LNCaP clone FGC (cell line): Measurements from ENCODE around the gene SYT7.
A peak's percentile ranks its signal among the peaks of the same experiment; 100 is the strongest.

Source experiments
- DNase-seq: peaks from one replicate; pipeline ENCODE4 v3.0.0-alpha.2; 2011; ENCODE audit warnings: low read depth
- H3K4me3 ChIP-seq: 2 replicates; pipeline ENCODE4 v1.5.1; 2011; ENCODE audit warnings: mild to moderate bottlenecking, low read depth, low read length, control low read depth
- TF ChIP-seq, protein P1 (sequence below): IDR thresholded peaks from 2 replicates; pipeline ENCODE4 v1.5.1; 2012; ENCODE audit warnings: mild to moderate bottlenecking; ENCODE audit not compliant: control insufficient read depth, insufficient read depth; ENCODE audit errors: extremely low read depth

SYT7 gene

DNA sequence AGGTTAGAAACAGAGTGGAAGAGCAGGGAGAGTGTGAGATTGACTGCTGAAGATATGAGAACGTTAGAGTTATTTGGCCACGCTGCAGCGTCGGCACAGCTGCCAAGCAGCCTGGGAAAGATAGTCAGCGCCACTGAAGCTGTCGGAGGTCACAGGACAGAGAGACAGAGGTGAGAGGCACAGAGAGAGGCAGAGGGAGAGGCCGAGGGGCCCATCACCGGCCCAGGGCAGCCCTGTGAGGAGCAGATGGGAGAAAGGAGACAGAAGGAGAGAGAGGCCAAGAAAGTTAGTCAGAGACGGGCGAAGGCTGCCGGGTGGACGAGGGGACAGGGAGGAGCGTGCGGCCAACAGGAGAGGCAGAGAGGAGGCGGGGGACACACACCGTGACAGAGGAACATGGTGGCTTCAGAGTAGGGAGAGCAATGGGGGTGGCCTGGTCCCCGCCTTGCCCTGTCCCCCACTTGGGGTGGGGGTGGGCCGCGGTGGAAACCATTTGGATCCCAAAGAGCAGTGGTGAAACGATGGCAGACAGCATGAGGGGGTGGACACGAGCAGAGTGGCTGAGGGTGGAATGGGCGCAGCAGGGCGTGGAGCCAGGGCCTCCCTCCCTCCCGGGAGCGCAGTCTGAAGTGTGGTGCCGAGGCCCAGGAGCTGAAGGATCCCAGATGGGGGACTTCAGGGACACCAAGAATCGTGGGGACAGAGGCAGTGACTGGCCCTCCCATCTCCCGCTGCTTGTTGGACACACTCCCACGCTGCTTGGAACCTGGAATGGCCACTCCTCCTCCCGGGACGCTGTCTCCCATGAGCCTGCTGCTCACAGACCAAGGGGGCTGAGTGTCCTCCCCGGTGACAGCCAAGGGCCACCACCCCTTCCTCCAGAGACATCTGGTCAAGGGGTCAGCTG is 45.7 kb downstream of the SYT7 start:
- no peak for DNase-seq
- H3K4me3 ChIP-seq, result no peak overlapping the region
- TF ChIP-seq, protein P1, sequence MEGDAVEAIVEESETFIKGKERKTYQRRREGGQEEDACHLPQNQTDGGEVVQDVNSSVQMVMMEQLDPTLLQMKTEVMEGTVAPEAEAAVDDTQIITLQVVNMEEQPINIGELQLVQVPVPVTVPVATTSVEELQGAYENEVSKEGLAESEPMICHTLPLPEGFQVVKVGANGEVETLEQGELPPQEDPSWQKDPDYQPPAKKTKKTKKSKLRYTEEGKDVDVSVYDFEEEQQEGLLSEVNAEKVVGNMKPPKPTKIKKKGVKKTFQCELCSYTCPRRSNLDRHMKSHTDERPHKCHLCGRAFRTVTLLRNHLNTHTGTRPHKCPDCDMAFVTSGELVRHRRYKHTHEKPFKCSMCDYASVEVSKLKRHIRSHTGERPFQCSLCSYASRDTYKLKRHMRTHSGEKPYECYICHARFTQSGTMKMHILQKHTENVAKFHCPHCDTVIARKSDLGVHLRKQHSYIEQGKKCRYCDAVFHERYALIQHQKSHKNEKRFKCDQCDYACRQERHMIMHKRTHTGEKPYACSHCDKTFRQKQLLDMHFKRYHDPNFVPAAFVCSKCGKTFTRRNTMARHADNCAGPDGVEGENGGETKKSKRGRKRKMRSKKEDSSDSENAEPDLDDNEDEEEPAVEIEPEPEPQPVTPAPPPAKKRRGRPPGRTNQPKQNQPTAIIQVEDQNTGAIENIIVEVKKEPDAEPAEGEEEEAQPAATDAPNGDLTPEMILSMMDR, result no peak

DNA sequence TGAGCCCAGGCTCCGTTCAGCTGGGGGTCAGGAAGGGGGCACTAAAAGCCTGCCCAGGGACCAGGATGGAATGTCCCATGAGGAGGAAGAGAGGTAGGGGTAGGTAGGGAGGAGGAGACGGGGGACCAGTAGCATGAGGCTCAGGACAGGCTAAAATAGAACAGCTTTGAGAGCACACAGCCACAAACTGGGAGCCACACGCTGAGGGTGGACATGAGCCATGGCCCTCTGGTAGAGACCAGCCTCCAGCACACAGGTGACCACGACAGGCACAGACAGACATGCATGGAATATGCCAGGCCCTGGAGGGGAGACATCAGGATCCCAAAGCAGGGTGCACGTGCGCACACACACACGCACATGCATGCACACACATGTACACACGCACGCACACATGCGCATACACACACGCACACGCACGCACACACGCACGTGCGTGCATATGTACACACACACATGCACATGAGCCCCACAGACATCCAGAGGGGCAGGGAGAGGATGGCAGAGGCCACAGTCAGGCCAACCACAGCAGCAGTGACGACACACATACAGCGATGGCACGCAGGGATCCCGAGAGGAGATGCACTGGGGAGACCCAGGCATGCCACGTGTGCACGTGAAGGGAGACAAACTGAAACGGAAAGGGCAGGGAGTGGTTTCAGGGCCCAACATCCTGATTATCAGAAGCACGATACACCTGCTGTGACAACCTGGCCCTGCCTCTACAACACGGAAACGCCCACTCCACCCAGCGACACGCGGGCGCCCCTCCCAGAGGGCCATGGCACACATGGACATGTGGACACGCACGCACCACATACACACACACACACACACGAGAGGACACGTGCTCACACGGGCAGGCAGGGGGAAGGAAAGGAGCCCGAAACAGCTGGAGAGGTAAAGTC is 46.6 kb downstream of the SYT7 start:
- H3K4me3 ChIP-seq, result no peak overlapping the region
- no peak for DNase-seq
- TF ChIP-seq, protein P1, result no peak

DNA sequence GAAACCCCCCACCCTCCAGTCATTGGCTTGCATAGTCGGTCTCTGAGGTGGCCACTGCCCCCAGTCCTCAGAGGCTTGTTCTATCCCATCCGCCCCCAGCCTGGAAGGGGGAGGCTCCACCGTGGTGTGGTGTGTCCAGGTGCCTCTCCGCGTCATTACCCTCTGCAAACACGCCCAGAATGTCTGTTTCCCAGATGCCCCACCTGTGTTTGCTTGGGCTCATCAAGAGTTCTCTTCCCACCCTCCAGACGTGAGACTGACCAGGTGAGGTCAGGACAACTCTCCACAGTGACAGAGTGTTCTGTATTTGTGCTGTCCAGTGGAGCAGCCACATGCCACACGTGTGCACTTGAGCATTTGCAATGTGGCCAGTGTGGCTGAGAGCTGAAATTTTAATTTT is 47.5 kb downstream of the SYT7 start:
- no peak overlapping the region for H3K4me3 ChIP-seq
- peak; percentile 40 for DNase-seq
- TF ChIP-seq, protein P1, result no peak

DNA sequence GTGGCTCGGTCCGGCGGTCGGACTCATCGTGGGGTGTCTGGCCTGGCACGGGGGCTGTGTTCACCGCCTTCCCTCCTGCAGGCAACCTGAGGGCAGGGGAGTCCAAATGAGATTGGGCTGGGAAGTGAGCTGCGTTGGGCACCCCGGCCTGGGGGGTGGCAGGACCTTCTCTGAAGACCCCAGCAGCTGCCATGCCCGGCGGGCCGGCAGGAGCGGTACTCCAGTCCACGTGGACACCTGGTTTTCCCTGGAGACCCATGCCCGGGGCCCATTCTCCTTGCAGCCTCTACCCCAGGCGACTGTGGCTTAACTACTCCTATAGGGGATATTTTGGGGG is 47.9 kb downstream of the SYT7 start:
- DNase-seq, result no peak
- TF ChIP-seq, protein P1, result no peak
- no peak overlapping the region for H3K4me3 ChIP-seq

DNA sequence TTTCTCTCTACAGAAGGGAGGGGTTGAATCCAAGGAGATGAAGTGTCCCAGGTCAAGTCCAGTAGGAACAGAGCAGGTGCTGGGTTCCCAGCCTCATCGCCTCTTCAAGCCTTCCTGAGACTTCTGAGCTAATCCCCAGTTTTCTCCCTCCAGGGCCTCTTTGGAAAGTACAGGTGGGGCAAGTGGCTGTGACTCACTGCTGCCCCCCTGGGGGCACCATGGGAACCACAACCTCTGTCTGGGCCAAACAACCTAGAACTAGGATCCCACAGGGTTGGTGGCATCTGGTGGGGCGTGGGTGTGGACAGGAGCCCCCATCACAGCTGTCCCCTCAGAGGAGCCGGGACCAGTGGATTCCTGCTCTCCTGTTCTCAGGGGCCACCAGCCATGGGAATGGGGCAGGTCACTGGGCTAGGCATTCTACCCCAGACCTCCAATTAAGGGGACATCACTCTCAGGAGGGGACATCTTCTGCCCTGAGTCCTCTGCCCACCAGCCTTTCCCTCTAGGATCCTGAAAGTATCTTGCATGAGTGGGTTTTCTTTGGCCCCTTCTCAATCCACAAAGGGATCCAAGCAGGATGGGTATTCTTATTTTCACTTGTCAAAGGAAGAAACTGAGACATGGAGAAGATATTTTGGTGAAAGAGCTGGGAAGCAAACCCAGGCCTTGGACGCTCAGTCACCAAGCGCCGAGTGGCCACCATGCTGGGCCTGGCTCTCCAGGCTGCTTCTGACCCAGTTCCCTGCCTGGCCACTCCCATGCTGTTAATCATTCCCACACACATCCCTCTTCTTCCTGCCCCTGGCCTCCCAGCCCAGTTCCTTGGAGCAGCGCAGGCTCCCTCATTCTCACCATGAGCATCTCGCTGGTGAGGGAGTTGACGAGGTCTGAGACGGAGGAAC is 48.5 kb downstream of the SYT7 start:
- no peak overlapping the region for H3K4me3 ChIP-seq
- no peak for DNase-seq
- TF ChIP-seq, protein P1, result peak; percentile 79

DNA sequence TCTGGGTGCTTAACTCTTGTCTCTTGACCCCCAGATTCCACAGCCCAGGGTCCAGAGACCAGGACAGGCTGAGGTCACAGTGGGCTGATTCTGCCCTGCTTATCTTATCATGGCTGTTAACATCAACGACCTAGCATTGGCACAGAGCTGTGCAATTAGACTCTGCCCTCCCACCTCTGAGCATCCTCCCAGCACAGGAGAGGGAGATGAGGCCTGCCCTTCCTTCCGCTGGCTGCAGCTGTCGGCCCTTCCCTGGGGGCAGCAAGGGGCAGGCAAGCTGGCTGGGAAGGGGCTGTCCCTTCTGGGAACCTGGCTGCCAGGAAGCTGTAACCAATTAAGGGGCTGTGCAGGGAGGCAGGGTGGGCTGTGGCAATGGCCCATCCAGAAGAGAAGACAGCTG is 49.8 kb downstream of the SYT7 start:
- no peak overlapping the region for H3K4me3 ChIP-seq
- DNase-seq, result no peak
- TF ChIP-seq, protein P1, result no peak
